ENCODE data around the gene SMAD3.

SMAD3 gene

GRCh38 chr15:67170143-67170925 is 104.9 kb downstream of the SMAD3 start:
- Histone ChIP-seq H3K36me3 (ENCODE audit: control insufficient read depth, insufficient read depth, low read length) (peaks cover 13% of the 10 kb centered on the region), H3K9me3 (ENCODE audit: control insufficient read depth, low read length) (no peaks in the 10 kb centered on the region), H3K4me3 (ENCODE audit: low read length) (no peak overlapping the region), H3K4me1 (ENCODE audit: control insufficient read depth, insufficient read depth, low read length) (peaks cover 18% of the 10 kb centered on the region), H3K9ac (ENCODE audit: low read length) (no peak overlapping the region), H3K27me3 (ENCODE audit: control insufficient read depth, insufficient read depth, low read length) (no peaks in the 10 kb centered on the region)

GRCh38 chr15:67171471-67171870 is 106.1 kb downstream of the SMAD3 start:
- Histone ChIP-seq H3K9me3 (ENCODE audit: control insufficient read depth, low read length) (no peaks in the 10 kb centered on the region), H3K4me1 (ENCODE audit: control insufficient read depth, insufficient read depth, low read length) (peaks cover 30% of the 10 kb centered on the region), H3K4me3 (ENCODE audit: low read length) (no peak overlapping the region), H3K36me3 (ENCODE audit: control insufficient read depth, insufficient read depth, low read length) (peaks cover 12% of the 10 kb centered on the region), H3K27me3 (ENCODE audit: control insufficient read depth, insufficient read depth, low read length) (no peaks in the 10 kb centered on the region), H3K9ac (ENCODE audit: low read length) (no peak overlapping the region)

- Histone ChIP-seq H3K36me3 (ENCODE audit: control insufficient read depth, insufficient read depth, low read length) (peaks cover 5% of the 10 kb centered on the region), H3K9ac (ENCODE audit: low read length) (no peak overlapping the region), H3K27me3 (ENCODE audit: control insufficient read depth, insufficient read depth, low read length) (no peaks in the 10 kb centered on the region), H3K4me1 (ENCODE audit: control insufficient read depth, insufficient read depth, low read length) (peaks cover 36% of the 10 kb centered on the region), H3K4me3 (ENCODE audit: low read length) (no peak overlapping the region), H3K9me3 (ENCODE audit: control insufficient read depth, low read length) (no peaks in the 10 kb centered on the region)
Observed at GRCh38 chr15:67172172-67172571, 106.8 kb downstream of the SMAD3 start.

GRCh38 chr15:67173005-67173404 is 107.6 kb downstream of the SMAD3 start:
- no peak overlapping the region for H3K4me3 ChIP-seq (ENCODE audit: low read length)
- H3K36me3 ChIP-seq (ENCODE audit: control insufficient read depth, insufficient read depth, low read length), result no peaks in the 10 kb centered on the region
- H3K4me1 ChIP-seq (ENCODE audit: control insufficient read depth, insufficient read depth, low read length), result peaks cover 33% of the 10 kb centered on the region
- H3K27me3 ChIP-seq (ENCODE audit: control insufficient read depth, insufficient read depth, low read length), result no peaks in the 10 kb centered on the region
- no peak overlapping the region for H3K9ac ChIP-seq (ENCODE audit: low read length)
- no peaks in the 10 kb centered on the region for H3K9me3 ChIP-seq (ENCODE audit: control insufficient read depth, low read length)

- no peak overlapping the region for H3K4me3 ChIP-seq (ENCODE audit: low read length)
- no peaks in the 10 kb centered on the region for H3K27me3 ChIP-seq (ENCODE audit: control insufficient read depth, insufficient read depth, low read length)
- no peaks in the 10 kb centered on the region for H3K9me3 ChIP-seq (ENCODE audit: control insufficient read depth, low read length)
- peaks cover 37% of the 10 kb centered on the region for H3K4me1 ChIP-seq (ENCODE audit: control insufficient read depth, insufficient read depth, low read length)
- no peaks in the 10 kb centered on the region for H3K36me3 ChIP-seq (ENCODE audit: control insufficient read depth, insufficient read depth, low read length)
- no peak overlapping the region for H3K9ac ChIP-seq (ENCODE audit: low read length)
Observed at GRCh38 chr15:67173786-67174185, 108.4 kb downstream of the SMAD3 start.

GRCh38 chr15:67174446-67174845 is 109.0 kb downstream of the SMAD3 start:
- Histone ChIP-seq H3K4me1 (ENCODE audit: control insufficient read depth, insufficient read depth, low read length) (peaks cover 37% of the 10 kb centered on the region), H3K4me3 (ENCODE audit: low read length) (no peak overlapping the region), H3K9me3 (ENCODE audit: control insufficient read depth, low read length) (no peaks in the 10 kb centered on the region), H3K36me3 (ENCODE audit: control insufficient read depth, insufficient read depth, low read length) (peaks cover 2% of the 10 kb centered on the region), H3K9ac (ENCODE audit: low read length) (no peak overlapping the region), H3K27me3 (ENCODE audit: control insufficient read depth, insufficient read depth, low read length) (no peaks in the 10 kb centered on the region)

- Histone ChIP-seq H3K4me3 (ENCODE audit: low read length) (no peak overlapping the region), H3K36me3 (ENCODE audit: control insufficient read depth, insufficient read depth, low read length) (peaks cover 7% of the 10 kb centered on the region), H3K27me3 (ENCODE audit: control insufficient read depth, insufficient read depth, low read length) (no peaks in the 10 kb centered on the region), H3K4me1 (ENCODE audit: control insufficient read depth, insufficient read depth, low read length) (peaks cover 37% of the 10 kb centered on the region), H3K9me3 (ENCODE audit: control insufficient read depth, low read length) (no peaks in the 10 kb centered on the region), H3K9ac (ENCODE audit: low read length) (no peak overlapping the region)
Observed at GRCh38 chr15:67174864-67175573, 109.6 kb downstream of the SMAD3 start.

GRCh38 chr15:67175643-67176071 is 110.3 kb downstream of the SMAD3 start:
- H3K9me3 ChIP-seq (ENCODE audit: control insufficient read depth, low read length), result no peaks in the 10 kb centered on the region
- H3K36me3 ChIP-seq (ENCODE audit: control insufficient read depth, insufficient read depth, low read length), result peaks cover 7% of the 10 kb centered on the region
- no peak overlapping the region for H3K4me3 ChIP-seq (ENCODE audit: low read length)
- H3K9ac ChIP-seq (ENCODE audit: low read length), result no peak overlapping the region
- no peaks in the 10 kb centered on the region for H3K27me3 ChIP-seq (ENCODE audit: control insufficient read depth, insufficient read depth, low read length)
- peaks cover 37% of the 10 kb centered on the region for H3K4me1 ChIP-seq (ENCODE audit: control insufficient read depth, insufficient read depth, low read length)

- peaks cover 7% of the 10 kb centered on the region for H3K36me3 ChIP-seq (ENCODE audit: control insufficient read depth, insufficient read depth, low read length)
- H3K4me3 ChIP-seq (ENCODE audit: low read length), result no peak overlapping the region
- H3K27me3 ChIP-seq (ENCODE audit: control insufficient read depth, insufficient read depth, low read length), result no peaks in the 10 kb centered on the region
- H3K9ac ChIP-seq (ENCODE audit: low read length), result no peak overlapping the region
- H3K9me3 ChIP-seq (ENCODE audit: control insufficient read depth, low read length), result no peaks in the 10 kb centered on the region
- peaks cover 37% of the 10 kb centered on the region for H3K4me1 ChIP-seq (ENCODE audit: control insufficient read depth, insufficient read depth, low read length)
Observed at GRCh38 chr15:67176195-67176971, 111.0 kb downstream of the SMAD3 start.

GRCh38 chr15:67177752-67178151 is 112.3 kb downstream of the SMAD3 start:
- Histone ChIP-seq H3K4me1 (ENCODE audit: control insufficient read depth, insufficient read depth, low read length) (peaks cover 37% of the 10 kb centered on the region), H3K27me3 (ENCODE audit: control insufficient read depth, insufficient read depth, low read length) (no peaks in the 10 kb centered on the region), H3K36me3 (ENCODE audit: control insufficient read depth, insufficient read depth, low read length) (peaks cover 7% of the 10 kb centered on the region), H3K9me3 (ENCODE audit: control insufficient read depth, low read length) (no peaks in the 10 kb centered on the region), H3K4me3 (ENCODE audit: low read length) (no peak overlapping the region), H3K9ac (ENCODE audit: low read length) (no peak overlapping the region)

- Histone ChIP-seq H3K9me3 (ENCODE audit: control insufficient read depth, low read length) (no peaks in the 10 kb centered on the region), H3K9ac (ENCODE audit: low read length) (no peak overlapping the region), H3K4me3 (ENCODE audit: low read length) (no peak overlapping the region), H3K36me3 (ENCODE audit: control insufficient read depth, insufficient read depth, low read length) (peaks cover 7% of the 10 kb centered on the region), H3K27me3 (ENCODE audit: control insufficient read depth, insufficient read depth, low read length) (no peaks in the 10 kb centered on the region), H3K4me1 (ENCODE audit: control insufficient read depth, insufficient read depth, low read length) (peaks cover 37% of the 10 kb centered on the region)
Observed at GRCh38 chr15:67178569-67179210, 113.3 kb downstream of the SMAD3 start.

Data from mucosa of stomach (tissue), 1 donor.